Lower leg skin (tissue), 4 donors: Measurements from ENCODE around the gene CHST10. TPM values are rescaled to one million over a fixed set of nuclear protein-coding genes. Genes with fewer than 3 reads are reported as not detected.

Source experiments
- DNase-seq, 2 donors: peaks; one replicate each; pipeline ENCODE4 v3.0.0-alpha.2; 2019; ENCODE audit warnings: low spot score in 2 of 2
- H3K4me3 ChIP-seq: fragments of 200-600 bp; sonication (generic); 2 replicates; pipeline ENCODE4 v1.5.1; 2017; ENCODE audit warnings: mild to moderate bottlenecking, low read depth; ENCODE audit not compliant: poor library complexity, severe bottlenecking
- POLR2A ChIP-seq, 2 donors: fragments of 450-650 bp; IDR thresholded peaks; one replicate each; pipeline ENCODE4 v1.6.1; 2016 to 2017; ENCODE audit warnings: antibody characterized with exemption in 2 of 2, mild to moderate bottlenecking in 1 of 2, moderate library complexity in 1 of 2
- WGBS, 2 donors: methylation state at CpG; one replicate each; pipeline ENCODE4 v1.1.5; 2018; 5-methylcytosine and 5-hydroxymethylcytosine counted together
- intact Hi-C: fragments of 100-400 bp; cut with DNase I; formaldehyde crosslinking; loops from one replicate; pipeline ENCODE4 v1.15.0; 2023; ENCODE audit warnings: low total_unique reads
- total RNA-seq, 4 donors: library from RNA; depleted of rRNA; stranded (reverse); fragments of >200 nt; gene quantifications; one replicate each; pipeline ENCODE4 v1.1.0, GENCODE V29; 2016
- TF ChIP-seq, protein P1 (sequence below), 3 donors: fragments of 450-650 bp; IDR thresholded peaks; one replicate each; pipeline ENCODE4 v1.5.1; 2016; ENCODE audit warnings: antibody characterized with exemption in 3 of 3, mild to moderate bottlenecking in 3 of 3, moderate library complexity in 2 of 3

Gene CHST10
- total RNA-seq, 4 donors from 2014 or later, result 0.66 to 5.5 (median 2.4) TPM

DNA sequence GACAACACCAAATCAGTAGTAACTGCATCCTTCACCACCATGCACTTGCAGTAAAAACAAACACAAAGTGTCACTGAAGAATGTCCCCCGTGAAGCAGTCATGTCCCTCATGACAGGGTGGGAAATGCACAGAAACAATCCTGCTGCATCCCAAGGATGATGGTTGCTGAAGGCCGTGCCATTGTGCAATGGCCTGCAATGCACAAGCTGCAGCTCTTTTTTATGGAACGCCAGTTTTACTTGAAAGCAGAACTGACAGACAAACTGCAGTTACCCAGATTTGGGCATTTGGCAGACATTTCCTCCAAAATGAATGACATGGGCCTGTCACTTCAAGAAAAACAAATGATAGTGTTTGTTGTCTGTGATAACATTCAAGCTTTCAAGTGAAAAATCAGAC is 2.4 kb upstream of the CHST10 start:
- no peak for TF ChIP-seq POLR2A (IDR thresholded peaks at IDR 0.05)
- TF ChIP-seq, protein P1, sequence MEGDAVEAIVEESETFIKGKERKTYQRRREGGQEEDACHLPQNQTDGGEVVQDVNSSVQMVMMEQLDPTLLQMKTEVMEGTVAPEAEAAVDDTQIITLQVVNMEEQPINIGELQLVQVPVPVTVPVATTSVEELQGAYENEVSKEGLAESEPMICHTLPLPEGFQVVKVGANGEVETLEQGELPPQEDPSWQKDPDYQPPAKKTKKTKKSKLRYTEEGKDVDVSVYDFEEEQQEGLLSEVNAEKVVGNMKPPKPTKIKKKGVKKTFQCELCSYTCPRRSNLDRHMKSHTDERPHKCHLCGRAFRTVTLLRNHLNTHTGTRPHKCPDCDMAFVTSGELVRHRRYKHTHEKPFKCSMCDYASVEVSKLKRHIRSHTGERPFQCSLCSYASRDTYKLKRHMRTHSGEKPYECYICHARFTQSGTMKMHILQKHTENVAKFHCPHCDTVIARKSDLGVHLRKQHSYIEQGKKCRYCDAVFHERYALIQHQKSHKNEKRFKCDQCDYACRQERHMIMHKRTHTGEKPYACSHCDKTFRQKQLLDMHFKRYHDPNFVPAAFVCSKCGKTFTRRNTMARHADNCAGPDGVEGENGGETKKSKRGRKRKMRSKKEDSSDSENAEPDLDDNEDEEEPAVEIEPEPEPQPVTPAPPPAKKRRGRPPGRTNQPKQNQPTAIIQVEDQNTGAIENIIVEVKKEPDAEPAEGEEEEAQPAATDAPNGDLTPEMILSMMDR (IDR thresholded peaks at IDR 0.05), result no peak
- 75 to 89% methylated on average over 3 of the region's 3 CpGs for WGBS, 2 donors
- intact Hi-C loops, result no loop called here
- no peak for DNase-seq
- no peak overlapping the region for H3K4me3 ChIP-seq

DNA sequence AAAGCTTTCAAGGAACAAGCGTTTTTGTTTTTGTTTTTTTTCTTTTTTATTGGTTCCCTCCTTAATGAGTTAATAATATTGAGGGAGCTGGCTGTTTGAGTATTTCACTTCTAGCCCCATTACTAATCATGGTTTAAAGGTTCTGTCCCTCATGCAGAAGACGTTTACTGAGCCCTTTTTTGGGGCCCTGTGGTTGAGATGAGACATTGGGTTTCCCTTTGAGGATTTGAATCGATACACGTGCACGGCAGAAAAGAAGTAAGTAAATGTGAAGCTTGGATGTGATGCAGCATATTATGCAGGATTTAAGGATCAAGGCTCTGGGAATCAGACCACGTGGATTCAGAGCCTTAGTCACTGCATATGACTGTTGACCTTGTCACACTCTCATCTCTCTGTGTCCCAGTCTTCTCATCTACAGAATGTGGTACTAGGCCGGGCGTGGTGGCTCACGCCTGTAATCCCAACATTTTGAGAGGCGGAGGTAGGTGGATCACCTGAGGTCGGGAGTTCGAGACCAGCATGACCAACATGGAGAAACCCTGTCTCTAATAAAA is 1.0 kb upstream of the CHST10 start:
- WGBS, 2 donors, result 90 to 93% methylated on average over 12 of the region's 12 CpGs
- no peak for DNase-seq
- H3K4me3 ChIP-seq, result no peak overlapping the region
- TF ChIP-seq, protein P1 (IDR thresholded peaks at IDR 0.05), result no peak
- no peak for TF ChIP-seq POLR2A (IDR thresholded peaks at IDR 0.05)
- intact Hi-C loops, result no loop called here

DNA sequence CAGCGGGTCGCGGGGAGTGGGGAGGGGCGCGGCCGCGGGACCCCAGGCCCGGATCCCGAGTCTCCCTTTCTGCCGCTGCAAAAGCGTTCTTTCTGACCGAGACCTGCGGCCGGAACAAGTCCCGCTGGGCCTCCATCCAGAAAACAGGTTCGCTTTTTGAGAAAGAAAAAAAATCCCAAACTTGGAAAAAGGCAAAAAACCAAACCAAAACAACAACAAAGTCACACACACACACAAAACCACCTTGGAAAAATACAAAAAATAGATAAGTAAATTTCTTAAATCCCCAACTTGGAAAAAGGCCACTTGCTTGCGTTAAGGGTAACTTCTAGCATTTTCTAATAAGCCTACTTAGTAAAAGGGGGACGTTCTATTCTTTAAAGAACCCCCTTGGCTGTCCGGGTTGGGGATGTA is 250 bp upstream of the CHST10 start:
- intact Hi-C loops, result no loop called here
- H3K4me3 ChIP-seq, result peak overlapping the region; percentile 63
- no peak for DNase-seq
- no peak for TF ChIP-seq POLR2A (IDR thresholded peaks at IDR 0.05)
- TF ChIP-seq, protein P1 (IDR thresholded peaks at IDR 0.05), result no peak
- 8 to 11% methylated on average over 19 of the region's 19 CpGs for WGBS, 2 donors

DNA sequence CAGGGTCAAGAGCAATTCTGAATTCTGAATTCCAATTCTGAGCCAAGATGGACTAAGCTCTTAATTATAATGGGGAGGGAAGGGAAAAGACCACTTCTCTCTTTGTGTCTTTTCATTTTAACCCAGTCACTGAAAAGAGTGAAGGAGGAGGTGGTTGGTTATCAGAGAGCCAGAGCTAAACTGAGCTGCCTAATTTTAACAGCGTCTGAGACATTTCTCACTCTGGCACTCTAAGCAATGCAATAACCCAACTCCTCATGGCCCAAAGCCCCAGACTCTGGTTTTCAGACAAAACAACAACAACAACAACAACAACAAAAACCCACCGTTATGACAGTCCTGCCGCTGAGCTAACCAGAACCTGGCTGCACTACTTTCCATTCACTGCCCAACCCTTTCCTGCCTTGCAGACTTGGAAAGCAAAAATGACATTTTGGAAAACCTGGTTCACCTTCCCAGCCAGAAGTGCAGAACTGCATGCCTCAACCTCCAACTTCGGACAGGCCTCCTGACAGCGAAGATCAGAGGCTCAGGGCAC is 1.0 kb downstream of the CHST10 start:
- intact Hi-C loops, result no loop called here
- 6 to 10% methylated on average over 5 of the region's 5 CpGs for WGBS, 2 donors
- no peak for DNase-seq
- peak overlapping the region; percentile 63 for H3K4me3 ChIP-seq
- no peak for TF ChIP-seq POLR2A (IDR thresholded peaks at IDR 0.05)
- TF ChIP-seq, protein P1 (IDR thresholded peaks at IDR 0.05), result no peak

DNA sequence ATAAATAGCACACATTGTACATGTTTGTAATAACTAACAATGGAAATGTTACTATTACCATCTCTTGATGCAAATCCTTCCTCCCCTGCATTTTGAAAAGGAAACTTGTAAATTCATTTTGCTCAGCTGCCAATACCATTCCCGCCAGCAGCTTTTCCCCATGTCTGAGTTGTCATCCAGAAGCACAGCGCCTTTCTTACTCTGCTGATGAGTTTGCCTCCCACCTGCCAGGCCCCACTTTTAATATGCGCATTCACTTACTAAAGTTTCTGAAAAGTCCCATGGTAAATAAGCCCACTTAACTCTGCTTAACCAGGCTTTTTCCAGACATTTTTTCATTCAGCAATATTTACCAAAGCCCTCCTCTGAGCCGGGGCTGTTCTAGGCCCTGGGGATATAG is 3.9 kb downstream of the CHST10 start:
- 88 to 94% methylated on average over 4 of the region's 4 CpGs for WGBS, 2 donors
- intact Hi-C loops, result no loop called here
- peak in 1 of 2 donors; percentile 7 for DNase-seq
- no peak for TF ChIP-seq POLR2A (IDR thresholded peaks at IDR 0.05)
- TF ChIP-seq, protein P1 (IDR thresholded peaks at IDR 0.05), result no peak
- no peak overlapping the region for H3K4me3 ChIP-seq

DNA sequence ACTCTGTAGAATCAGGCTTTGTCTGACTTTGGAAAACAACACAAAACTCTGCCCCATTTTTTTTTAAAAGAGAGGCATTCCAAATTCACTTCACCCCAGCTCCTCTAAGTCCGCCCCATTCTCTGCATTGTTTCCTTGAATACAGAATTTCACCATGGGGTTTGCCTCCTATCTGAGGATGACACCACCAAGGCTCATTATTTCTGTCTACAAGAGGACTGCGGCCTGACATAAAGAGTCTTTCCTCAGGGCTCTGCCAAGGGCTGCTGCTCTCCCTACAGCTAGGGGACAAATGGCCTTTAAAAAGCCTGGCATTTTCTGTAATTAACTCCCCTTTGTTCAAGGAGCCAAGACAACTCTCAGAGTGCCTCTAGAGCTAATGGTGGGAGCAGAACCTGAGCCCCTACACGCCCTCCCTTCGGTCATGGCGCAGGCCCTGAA is 4.6 kb downstream of the CHST10 start:
- H3K4me3 ChIP-seq, result no peak overlapping the region
- intact Hi-C loops, result no loop called here
- no peak for DNase-seq
- WGBS, 2 donors, result 94 to 95% methylated on average over 5 of the region's 5 CpGs
- TF ChIP-seq, protein P1 (IDR thresholded peaks at IDR 0.05), result no peak
- TF ChIP-seq POLR2A (IDR thresholded peaks at IDR 0.05), result no peak
